Central memory CD8-positive, alpha-beta T cell (primary cell): ENCODE data around the gene DNAI1.

Experiments used
- ATAC-seq: fragments of 150-1000 bp; cut with Tn5 transposase; replicated peaks from 2 replicates; pipeline ENCODE4 v1.10.0; 2022; ENCODE audit warnings: mild to moderate bottlenecking, moderate FRiP score, moderate number of reproducible peaks; ENCODE audit not compliant: poor library complexity, severe bottlenecking; ENCODE audit errors: extremely low read depth
- DNase-seq, 2 donors: peaks; one replicate each; pipeline ENCODE4 v3.0.0; 2021; ENCODE audit warnings: low spot score in 2 of 2
- H3K27ac Mint-ChIP-seq: one replicate; pipeline ENCODE4 v1.8.0; 2022; ENCODE audit warnings: low read depth, mild to moderate bottlenecking, moderate library complexity, mixed read lengths
- H3K27me3 Mint-ChIP-seq: one replicate; pipeline ENCODE4 v1.8.0; 2022; ENCODE audit warnings: mixed read lengths
- H3K36me3 Mint-ChIP-seq: one replicate; pipeline ENCODE4 v1.8.0; 2022; ENCODE audit warnings: mild to moderate bottlenecking, moderate library complexity, mixed read lengths; ENCODE audit not compliant: insufficient read depth
- H3K4me1 Mint-ChIP-seq: one replicate; pipeline ENCODE4 v1.8.0; 2022; ENCODE audit warnings: mixed read lengths
- H3K4me3 Mint-ChIP-seq: one replicate; pipeline ENCODE4 v1.8.0; 2022; ENCODE audit warnings: mild to moderate bottlenecking, moderate library complexity, mixed read lengths
- H3K9me3 Mint-ChIP-seq: one replicate; pipeline ENCODE4 v1.8.0; 2022; ENCODE audit warnings: mixed read lengths

DNAI1 gene

GRCh38 chr9:34555002-34555348 lies 96.4 kb downstream of the DNAI1 start:
- Mint-ChIP-seq H3K27ac (peak overlapping the region; percentile 3), H3K9me3 (no peaks in the 10 kb centered on the region), H3K36me3 (no peaks in the 10 kb centered on the region), H3K27me3 (peaks cover 52% of the 10 kb centered on the region), H3K4me3 (no peak overlapping the region), H3K4me1 (no peaks in the 10 kb centered on the region)
- ATAC-seq: no peak
- DNase-seq: no peak

- Mint-ChIP-seq H3K4me3 (no peak overlapping the region), H3K27me3 (peaks cover 58% of the 10 kb centered on the region), H3K9me3 (no peaks in the 10 kb centered on the region), H3K27ac (no peak overlapping the region), H3K4me1 (no peaks in the 10 kb centered on the region), H3K36me3 (no peaks in the 10 kb centered on the region)
- ATAC-seq: no peak
- no peak for DNase-seq
Measured at GRCh38 chr9:34555500-34555899, 96.9 kb downstream of the DNAI1 start.

GRCh38 chr9:34555936-34556525 lies 97.4 kb downstream of the DNAI1 start:
- no peak for DNase-seq
- ATAC-seq: no peak
- Mint-ChIP-seq H3K4me1 (no peaks in the 10 kb centered on the region), H3K27me3 (peaks cover 59% of the 10 kb centered on the region), H3K27ac (no peak overlapping the region), H3K36me3 (no peaks in the 10 kb centered on the region), H3K9me3 (no peaks in the 10 kb centered on the region), H3K4me3 (no peak overlapping the region)

- no peak for DNase-seq
- Mint-ChIP-seq H3K4me1 (no peaks in the 10 kb centered on the region), H3K27me3 (peaks cover 59% of the 10 kb centered on the region), H3K36me3 (no peaks in the 10 kb centered on the region), H3K27ac (no peak overlapping the region), H3K9me3 (no peaks in the 10 kb centered on the region), H3K4me3 (no peak overlapping the region)
- ATAC-seq: no peak
Measured at GRCh38 chr9:34556949-34557348, 98.3 kb downstream of the DNAI1 start.

- no peaks in the 10 kb centered on the region for H3K36me3 Mint-ChIP-seq
- H3K4me3 Mint-ChIP-seq: no peak overlapping the region
- H3K9me3 Mint-ChIP-seq: no peaks in the 10 kb centered on the region
- ATAC-seq (no peak), DNase-seq (no peak)
- H3K27ac Mint-ChIP-seq: no peak overlapping the region
- H3K4me1 Mint-ChIP-seq: no peaks in the 10 kb centered on the region
- H3K27me3 Mint-ChIP-seq: peaks cover 57% of the 10 kb centered on the region
Measured at GRCh38 chr9:34557426-34558321, 99.1 kb downstream of the DNAI1 start.

- no peak overlapping the region for H3K27ac Mint-ChIP-seq
- no peak for DNase-seq
- ATAC-seq: no peak
- no peak overlapping the region for H3K4me3 Mint-ChIP-seq
- no peaks in the 10 kb centered on the region for H3K4me1 Mint-ChIP-seq
- peaks cover 63% of the 10 kb centered on the region for H3K27me3 Mint-ChIP-seq
- no peaks in the 10 kb centered on the region for H3K36me3 Mint-ChIP-seq
- no peaks in the 10 kb centered on the region for H3K9me3 Mint-ChIP-seq
Measured at GRCh38 chr9:34558364-34558763, 99.8 kb downstream of the DNAI1 start.

- no peaks in the 10 kb centered on the region for H3K36me3 Mint-ChIP-seq
- DNase-seq (no peak), ATAC-seq (no peak)
- no peaks in the 10 kb centered on the region for H3K4me1 Mint-ChIP-seq
- no peaks in the 10 kb centered on the region for H3K9me3 Mint-ChIP-seq
- no peak overlapping the region for H3K27ac Mint-ChIP-seq
- H3K27me3 Mint-ChIP-seq: peaks cover 69% of the 10 kb centered on the region
- no peak overlapping the region for H3K4me3 Mint-ChIP-seq
Measured at GRCh38 chr9:34558919-34559623, 100.5 kb downstream of the DNAI1 start.

GRCh38 chr9:34559624-34560455 lies 101.2 kb downstream of the DNAI1 start:
- DNase-seq: no peak
- H3K27me3 Mint-ChIP-seq: peaks cover 69% of the 10 kb centered on the region
- no peak for ATAC-seq

GRCh38 chr9:34560599-34561214 lies 102.1 kb downstream of the DNAI1 start:
- ATAC-seq (no peak), DNase-seq (no peak)
- H3K27me3 Mint-ChIP-seq: peaks cover 73% of the 10 kb centered on the region
- no peak overlapping the region for H3K27ac Mint-ChIP-seq
- no peak overlapping the region for H3K4me3 Mint-ChIP-seq
- H3K9me3 Mint-ChIP-seq: no peaks in the 10 kb centered on the region
- no peaks in the 10 kb centered on the region for H3K36me3 Mint-ChIP-seq
- H3K4me1 Mint-ChIP-seq: no peaks in the 10 kb centered on the region

More at GRCh38 chr9:34559624-34560455, 101.2 kb downstream of the DNAI1 start:
- Mint-ChIP-seq H3K4me3 (no peak overlapping the region), H3K27ac (no peak overlapping the region), H3K9me3 (no peaks in the 10 kb centered on the region), H3K4me1 (no peaks in the 10 kb centered on the region), H3K36me3 (no peaks in the 10 kb centered on the region)

- DNase-seq (no peak), ATAC-seq (no peak)
- no peak overlapping the region for H3K27ac Mint-ChIP-seq
- no peaks in the 10 kb centered on the region for H3K9me3 Mint-ChIP-seq
- no peak overlapping the region for H3K4me3 Mint-ChIP-seq
- H3K27me3 Mint-ChIP-seq: peaks cover 81% of the 10 kb centered on the region
- H3K36me3 Mint-ChIP-seq: no peaks in the 10 kb centered on the region
- no peaks in the 10 kb centered on the region for H3K4me1 Mint-ChIP-seq
Measured at GRCh38 chr9:34562135-34562745, 103.6 kb downstream of the DNAI1 start.

- no peaks in the 10 kb centered on the region for H3K9me3 Mint-ChIP-seq
- H3K27ac Mint-ChIP-seq: no peak overlapping the region
Measured at GRCh38 chr9:34563262-34563661, 104.7 kb downstream of the DNAI1 start.

More at GRCh38 chr9:34563262-34563661, 104.7 kb downstream of the DNAI1 start:
- ATAC-seq: no peak
- peaks cover 81% of the 10 kb centered on the region for H3K27me3 Mint-ChIP-seq
- no peaks in the 10 kb centered on the region for H3K4me1 Mint-ChIP-seq
- DNase-seq: no peak
- no peak overlapping the region for H3K4me3 Mint-ChIP-seq
- no peaks in the 10 kb centered on the region for H3K36me3 Mint-ChIP-seq
